Prostate gland (tissue), 2 donors: ENCODE results near the gene JADE2. TPM values are rescaled to one million over a fixed set of nuclear protein-coding genes. Genes with fewer than 3 reads are reported as not detected.

Experiments
- DNase-seq: peaks from one replicate; pipeline ENCODE4 v3.0.0-alpha.2; 2019; ENCODE audit warnings: low spot score
- H3K27ac ChIP-seq, 2 donors: fragments of 200-600 bp; sonication (generic); 2 replicates each; pipeline ENCODE4 v1.5.1; 2017 to 2019
- H3K27me3 ChIP-seq: fragments of 200-600 bp; sonication (generic); replicated peaks from 2 replicates; pipeline ENCODE4 v1.5.1; 2019; ENCODE audit not compliant: insufficient read depth
- H3K36me3 ChIP-seq, 2 donors: fragments of 200-600 bp; sonication (generic); 1 replicate in 1 of 2; 2 replicates in 1 of 2; pipeline versions ENCODE4 v1.5.1 to v1.8.1; 2017 to 2019
- H3K4me1 ChIP-seq: fragments of 200-600 bp; sonication (generic); replicated peaks from 2 replicates; pipeline ENCODE4 v1.5.1; 2019
- H3K4me3 ChIP-seq, 2 donors: fragments of 200-600 bp; sonication (generic); 2 replicates each; pipeline ENCODE4 v1.5.1; 2017 to 2019
- H3K9me3 ChIP-seq: fragments of 200-600 bp; sonication (generic); 2 replicates; pipeline ENCODE4 v1.5.1; 2017
- CTCF ChIP-seq, 4 experiments: fragments of 200-600 bp in 2 of 4; fragments of 450-650 bp in 2 of 4; sonication (generic) in 2 of 4; IDR thresholded peaks; 1 replicate in 3 of 4; 2 replicates in 1 of 4; pipeline ENCODE4 v1.5.1; 2016 to 2019; ENCODE audit warnings: antibody characterized with exemption in 4 of 4, mild to moderate bottlenecking in 2 of 4, moderate library complexity in 2 of 4
- POLR2A ChIP-seq: fragments of 450-650 bp; IDR thresholded peaks from one replicate; pipeline ENCODE4 v1.6.1; 2016; ENCODE audit warnings: antibody characterized with exemption, mild to moderate bottlenecking
- POLR2AphosphoS5 ChIP-seq: sonication (generic); formaldehyde crosslinking; IDR thresholded peaks from one replicate; pipeline ENCODE4 v1.6.1; 2017; ENCODE audit warnings: antibody characterized with exemption
- WGBS: methylation state at CpG from one replicate; pipeline ENCODE4 v1.1.5; 2018; 5-methylcytosine and 5-hydroxymethylcytosine counted together
- intact Hi-C: fragments of 100-400 bp; cut with DNase I; formaldehyde crosslinking; loops from one replicate; pipeline ENCODE4 v1.14.2; 2022
- total RNA-seq, 2 donors: library from RNA; depleted of rRNA; stranded (reverse); fragments of >200 nt; gene quantifications; one replicate each; pipeline ENCODE4 v1.1.0, GENCODE V29; 2016

Gene JADE2
- total RNA-seq, 2 donors from 2014 or later, result 63.4 to 87.1 TPM

- DNase-seq, result no peak
- Histone ChIP-seq H3K4me1 (no peaks in the 10 kb centered on the region), H3K36me3 (no peaks in the 10 kb centered on the region), H3K27ac (no peak overlapping the region), H3K4me3 (no peak overlapping the region), H3K27me3 (no peaks in the 10 kb centered on the region), H3K9me3 (no peaks in the 10 kb centered on the region)
- intact Hi-C loops, result no loop called here
- WGBS, result 92% methylated on average over 9 of the region's 9 CpGs
- TF ChIP-seq CTCF (IDR thresholded peaks at IDR 0.05) (no peak), POLR2AphosphoS5 (no peak), POLR2A (no peak)
Measured at GRCh38 chr5:134490255-134490924, 35.1 kb upstream of the JADE2 start.

- TF ChIP-seq POLR2AphosphoS5 (no peak), CTCF (IDR thresholded peaks at IDR 0.05) (no peak)
- H3K4me1 ChIP-seq, result no peaks in the 10 kb centered on the region
- no peak overlapping the region for H3K27ac ChIP-seq
- intact Hi-C loops, result no loop called here
- no peaks in the 10 kb centered on the region for H3K36me3 ChIP-seq
- no peaks in the 10 kb centered on the region for H3K27me3 ChIP-seq
- no peaks in the 10 kb centered on the region for H3K9me3 ChIP-seq
- DNase-seq, result no peak
- no peak overlapping the region for H3K4me3 ChIP-seq
- WGBS, result 77% methylated on average over 8 of the region's 8 CpGs
Measured at GRCh38 chr5:134490925-134491271, 34.6 kb upstream of the JADE2 start.

- 96% methylated on average over 9 of the region's 9 CpGs for WGBS
Measured at GRCh38 chr5:134491841-134492442, 33.5 kb upstream of the JADE2 start.

GRCh38 chr5:134492568-134492967 is 32.9 kb upstream of the JADE2 start:
- H3K9me3 ChIP-seq, result no peaks in the 10 kb centered on the region
- H3K27ac ChIP-seq, result no peak overlapping the region
- no peaks in the 10 kb centered on the region for H3K27me3 ChIP-seq
- TF ChIP-seq POLR2A (no peak), POLR2AphosphoS5 (no peak), CTCF (IDR thresholded peaks at IDR 0.05) (no peak)
- WGBS, result 85% methylated on average over 6 of the region's 6 CpGs
- no peaks in the 10 kb centered on the region for H3K36me3 ChIP-seq
- intact Hi-C loops, result no loop called here
- no peaks in the 10 kb centered on the region for H3K4me1 ChIP-seq
- no peak for DNase-seq
- H3K4me3 ChIP-seq, result no peak overlapping the region

More at GRCh38 chr5:134491841-134492442, 33.5 kb upstream of the JADE2 start:
- TF ChIP-seq POLR2A (no peak), CTCF (IDR thresholded peaks at IDR 0.05) (no peak)
- Histone ChIP-seq H3K4me3 (no peak overlapping the region), H3K27me3 (no peaks in the 10 kb centered on the region), H3K4me1 (no peaks in the 10 kb centered on the region), H3K36me3 (no peaks in the 10 kb centered on the region), H3K9me3 (no peaks in the 10 kb centered on the region), H3K27ac (no peak overlapping the region)
- DNase-seq, result no peak
- intact Hi-C loops, result no loop called here

- DNase-seq, result no peak
- TF ChIP-seq POLR2AphosphoS5, result no peak
- TF ChIP-seq CTCF (IDR thresholded peaks at IDR 0.05), result no peak
- TF ChIP-seq POLR2A, result no peak
- H3K4me1 ChIP-seq, result no peaks in the 10 kb centered on the region
- 91% methylated on average over 4 of the region's 4 CpGs for WGBS
- H3K9me3 ChIP-seq, result no peaks in the 10 kb centered on the region
- no peaks in the 10 kb centered on the region for H3K36me3 ChIP-seq
- intact Hi-C loops, result no loop called here
- no peak overlapping the region for H3K27ac ChIP-seq
- H3K27me3 ChIP-seq, result no peaks in the 10 kb centered on the region
- H3K4me3 ChIP-seq, result no peak overlapping the region
Measured at GRCh38 chr5:134493461-134494055, 31.9 kb upstream of the JADE2 start.
